ENCODE measurements around the gene PRR16.

GRCh38 chr5:120539471-120539870 is 75.4 kb downstream of the PRR16 start:
- TF ChIP-seq CTCF (IDR thresholded peaks at IDR 0.05): no peak
- no peak for TF ChIP-seq POLR2A (IDR thresholded peaks at IDR 0.05)

Data from lower leg skin (tissue), 3 donors.